Endothelial cell of umbilical vein (primary cell): Measurements from ENCODE around the gene HASPIN. TPM values are rescaled to one million over a fixed set of nuclear protein-coding genes. Genes with fewer than 3 reads are reported as not detected.

Source experiments
- BruUV-seq: library from RNA; stranded (reverse); fragments of 400-500 nt; replicated peaks from 2 replicates; lab custom pipeline; 2021; lab: Mats Ljungman, UMichigan
- CTCF ChIA-PET: fragments of 300-600, 350-600 bp; sonication (Branson Sonifier 250); formaldehyde crosslinking; loops from one replicate; lab custom pipeline; 2021; ENCODE audit warnings: antibody characterized with exemption, inconsistent platforms; lab: Charles Lee
- POLR2A ChIA-PET: fragments of 300-600, 350-600 bp; sonication (Branson Sonifier 250); formaldehyde crosslinking; loops from one replicate; lab custom pipeline; 2021; ENCODE audit warnings: antibody characterized with exemption, inconsistent platforms; lab: Charles Lee
- DNase-seq: peaks from one replicate; pipeline ENCODE4 v3.0.0-alpha.2; 2011; ENCODE audit warnings: low read depth, low spot score
- FAIRE-seq: peaks from 2 replicates; lab custom pipeline; 2011; peaks lifted over from hg19 to GRCh38; lab: Jason Lieb, UNC
- H2AFZ ChIP-seq: 2 replicates; pipeline ENCODE4 v1.6.0; 2012; ENCODE audit warnings: low read depth, low read length, control low read depth, inconsistent platforms
- H3K27ac ChIP-seq: 2 replicates; pipeline ENCODE4 v1.5.1; 2011; ENCODE audit warnings: low read depth, mild to moderate bottlenecking, control low read depth, low read length, moderate library complexity; ENCODE audit not compliant: insufficient read depth
- H3K27me3 ChIP-seq, 2 experiments: 2 replicates each; pipeline versions ENCODE4 v1.6.0 to v1.6.1; 2011; ENCODE audit warnings: low read length in 2 of 2, mixed read lengths in 1 of 2; ENCODE audit not compliant: control insufficient read depth in 2 of 2, insufficient read depth in 2 of 2
- H3K36me3 ChIP-seq, 2 experiments: 2 replicates in 1 of 2; 3 replicates in 1 of 2; pipeline ENCODE4 v1.5.1; 2011; ENCODE audit warnings: low read length in 2 of 2, mild to moderate bottlenecking in 1 of 2, moderate library complexity in 1 of 2; ENCODE audit not compliant: control insufficient read depth in 2 of 2, insufficient read depth in 2 of 2; ENCODE audit errors: extremely low read depth in 1 of 2
- H3K4me1 ChIP-seq: 3 replicates; pipeline ENCODE4 v1.5.1; 2011; ENCODE audit warnings: mild to moderate bottlenecking, low read length; ENCODE audit not compliant: control insufficient read depth, insufficient read depth; ENCODE audit errors: extremely low read depth
- H3K4me2 ChIP-seq: 2 replicates; pipeline ENCODE4 v1.6.1; 2011; ENCODE audit warnings: low read length, control low read depth, mixed read lengths; ENCODE audit not compliant: insufficient read depth
- H3K4me3 ChIP-seq, 3 experiments: fragments of 200-600 bp in 1 of 3; sonication (generic), shearing (Covaris generic) in 1 of 3; replicated peaks in 1 of 3; 2 replicates each; pipeline ENCODE4 v1.5.1; 2011 to 2016; ENCODE audit warnings: control low read depth in 3 of 3, low read length in 3 of 3, mild to moderate bottlenecking in 2 of 3, inconsistent platforms in 1 of 3, low read depth in 1 of 3, moderate library complexity in 1 of 3; ENCODE audit not compliant: insufficient read depth in 1 of 3
- H3K79me2 ChIP-seq: 2 replicates; pipeline ENCODE4 v1.6.0; 2012; ENCODE audit warnings: low read length, inconsistent platforms; ENCODE audit not compliant: control insufficient read depth, insufficient read depth
- H3K9ac ChIP-seq: replicated peaks from 2 replicates; pipeline ENCODE3; 2011; ENCODE audit warnings: low read length, control low read depth; ENCODE audit not compliant: insufficient read depth; ENCODE audit errors: extremely low read depth
- H3K9me1 ChIP-seq: replicated peaks from 3 replicates; pipeline ENCODE4 v1.6.0; 2011; ENCODE audit warnings: mild to moderate bottlenecking, low read length; ENCODE audit not compliant: control insufficient read depth, insufficient read depth; ENCODE audit errors: extremely low read depth
- H3K9me3 ChIP-seq: replicated peaks from 2 replicates; pipeline ENCODE4 v1.5.1; 2012; ENCODE audit warnings: low read length, inconsistent platforms; ENCODE audit not compliant: control insufficient read depth, insufficient read depth
- H4K20me1 ChIP-seq: replicated peaks from 2 replicates; pipeline ENCODE3; 2011; ENCODE audit warnings: mild to moderate bottlenecking, low read length; ENCODE audit not compliant: control insufficient read depth, insufficient read depth; ENCODE audit errors: extremely low read depth
- CTCF ChIP-seq, 2 donors: IDR thresholded peaks; 1 replicate in 1 of 2; 2 replicates in 1 of 2; pipeline ENCODE4 v1.5.1; 2011; ENCODE audit warnings: low read length in 2 of 2, mild to moderate bottlenecking in 2 of 2, moderate library complexity in 2 of 2, control low read depth in 1 of 2, inconsistent platforms in 1 of 2, low read depth in 1 of 2; ENCODE audit not compliant: insufficient read depth in 1 of 2; ENCODE audit errors: extremely low read depth in 1 of 2
- EZH2 ChIP-seq: IDR thresholded peaks from 2 replicates; pipeline ENCODE4 v1.6.1; 2012; ENCODE audit warnings: borderline replicate concordance, low read depth, mild to moderate bottlenecking, moderate library complexity, low read length, inconsistent platforms; ENCODE audit not compliant: severe bottlenecking
- FOS ChIP-seq: IDR thresholded peaks from 2 replicates; pipeline ENCODE4 v1.6.1; 2011; ENCODE audit warnings: mild to moderate bottlenecking, low read length, moderate library complexity, borderline replicate concordance; ENCODE audit not compliant: insufficient read depth
- GATA2 ChIP-seq: IDR thresholded peaks from 2 replicates; pipeline ENCODE4 v1.7.0; 2011; ENCODE audit warnings: low read depth, mild to moderate bottlenecking, moderate library complexity, mixed read lengths, low read length; ENCODE audit not compliant: insufficient read length, insufficient read depth
- JUN ChIP-seq: IDR thresholded peaks from 2 replicates; pipeline ENCODE4 v1.6.1; 2011; ENCODE audit warnings: borderline replicate concordance, low read depth; ENCODE audit not compliant: insufficient read length, insufficient read depth
- MAX ChIP-seq: IDR thresholded peaks from 2 replicates; pipeline ENCODE4 v1.6.1; 2011; ENCODE audit not compliant: insufficient read depth, insufficient read length
- MYC ChIP-seq: IDR thresholded peaks from one replicate; pipeline ENCODE4 v1.6.1; 2011; ENCODE audit warnings: mild to moderate bottlenecking, low read depth, low read length
- POLR2A ChIP-seq: IDR thresholded peaks from 2 replicates; pipeline ENCODE4 v1.6.1; 2012; ENCODE audit warnings: low read depth, mild to moderate bottlenecking, control low read depth, low read length
- POLR2AphosphoS5 ChIP-seq: IDR thresholded peaks from 2 replicates; pipeline ENCODE4 v1.6.1; 2012; ENCODE audit warnings: low read depth, mild to moderate bottlenecking, control low read depth, low read length, moderate library complexity; ENCODE audit not compliant: insufficient read depth
- dilution Hi-C: fragments of 300-500 bp; cut with MboI; formaldehyde crosslinking; loops from one replicate; pipeline ENCODE4 v1.15.0; 2019; ENCODE audit warnings: low sequenced_read_pairs; ENCODE audit not compliant: extremely low pct_ligation_motif_present
- intact Hi-C: fragments of 100-400 bp; cut with micrococcal nuclease; formaldehyde crosslinking; loops from one replicate; pipeline ENCODE4 v1.10.0; 2022
- polyA plus RNA-seq, 4 experiments: library from polyadenylated mRNA; depleted of rRNA in 3 of 4; stranded (reverse) in 3 of 4; unstranded in 1 of 4; fragments of >200 nt; gene quantifications; 2 replicates each; pipeline versions ENCODE4 v1.2.1 to v1.2.3, GENCODE V29; 2011 to 2012; ENCODE audit warnings: missing spikeins in 1 of 4
- total RNA-seq: library from RNA; stranded (reverse); gene quantifications from 2 replicates; pipeline ENCODE4 v1.2.3, GENCODE V29; 2021

HASPIN gene
- total and polyA plus RNA-seq, 2 donors (not counting 3 experiments of a cell fraction or from before 2014, with no cell fraction given): 2.7 to 13.2 TPM

- no peak for TF ChIP-seq POLR2A
- TF ChIP-seq GATA2: no peak
- TF ChIP-seq JUN: no peak
- no peak for TF ChIP-seq MYC
- no peak for TF ChIP-seq FOS
- TF ChIP-seq CTCF (IDR thresholded peaks at IDR 0.05; ENCODE audit: extremely low read depth in 1 of 2, insufficient read depth in 1 of 2, low read depth in 1 of 2, low read length in 2 of 2): no peak
- TF ChIP-seq EZH2: no peak
- no peak for TF ChIP-seq POLR2AphosphoS5
- TF ChIP-seq MAX: no peak
- CTCF ChIA-PET: interaction anchor here (0.9 to 2.3 kb wide), 10 partner anchors 10 to 895 kb away, joined by 3 to 24 read pairs (median 4); partner anchors contain the start of gene P2RX5
- Histone ChIP-seq H4K20me1 (no peaks in the 10 kb centered on the region), H3K9me1 (no peaks in the 10 kb centered on the region), H3K27ac (peak overlapping the region; percentile 54), H3K79me2 (peaks cover 46% of the 10 kb centered on the region), H3K9ac (peak overlapping the region; percentile 82), H2AFZ (peak overlapping the region; percentile 86), H3K27me3 (no peaks in the 10 kb centered on the region), H3K9me3 (no peaks in the 10 kb centered on the region), H3K4me1 (peaks cover 28% of the 10 kb centered on the region), H3K36me3 (peaks cover under 1 to 4% of the 10 kb centered on the region in 2 experiments), H3K4me3 (peak overlapping the region; percentile 62 to 91 (median 89)), H3K4me2 (peak overlapping the region; percentile 85)
- intact Hi-C loops (loop anchor here (2.0 to 5.0 kb wide), 2 partner anchors 40 to 56 kb away; partner anchors contain the start of genes EMC6 and TAX1BP3), dilution Hi-C loops (no loop called here)
- BruUV-seq: TSS peak; percentile 56
- no peak for FAIRE-seq
- POLR2A ChIA-PET: interaction anchor here (1.3 kb wide), 1 partner anchor 56 kb away, joined by 10 read pairs; no protein-coding TSS in a partner anchor
- DNase-seq: no peak
These were observed 531 bp upstream of the HASPIN start for GRCh38 chr17:3723188-3723555.
